ENCODE measurements around the gene SRGAP1.

Gene SRGAP1

GRCh38 chr12:63906876-63907275, 62.4 kb downstream of the SRGAP1 start:
- Histone ChIP-seq H3K4ac (ENCODE audit: low read length) (no peak overlapping the region), H4K91ac (ENCODE audit: low read depth, low read length, poor library complexity) (no peak overlapping the region), H3K27ac (replicated peaks; ENCODE audit: low read length) (no peak overlapping the region), H3K4me3 (ENCODE audit: low read length in 2 of 2) (no peak overlapping the region), H3K4me1 (ENCODE audit: control insufficient read depth in 2 of 2, insufficient read depth in 1 of 2, low read depth in 1 of 2, low read length in 2 of 2) (peaks cover 0 to 2% of the 10 kb centered on the region in 2 donors), H3K18ac (ENCODE audit: low read length) (no peak overlapping the region), H3K14ac (ENCODE audit: low read length) (no peak overlapping the region), H3K36me3 (replicated peaks in 1 of 2; ENCODE audit: control insufficient read depth in 2 of 2, insufficient read depth in 2 of 2, low read length in 2 of 2) (no peaks in the 10 kb centered on the region), H3K9ac (ENCODE audit: low read depth, low read length, poor library complexity) (no peak overlapping the region), H2BK12ac (ENCODE audit: low read length) (no peak overlapping the region), H3K27me3 (ENCODE audit: control insufficient read depth in 3 of 3, insufficient read depth in 3 of 3, low read depth in 1 of 3, low read length in 3 of 3) (no peaks in the 10 kb centered on the region), H4K8ac (ENCODE audit: low read depth, low read length) (no peak overlapping the region), H2AFZ (ENCODE audit: low read length) (no peak overlapping the region), H2AK5ac (ENCODE audit: low read depth, low read length) (no peak overlapping the region), H3K79me1 (ENCODE audit: low read depth, low read length) (no peaks in the 10 kb centered on the region), H2BK120ac (ENCODE audit: low read depth, low read length) (no peak overlapping the region), H3K9me3 (replicated peaks in 1 of 2; ENCODE audit: control insufficient read depth in 2 of 2, insufficient read depth in 1 of 2, low read depth in 1 of 2, low read length in 2 of 2) (peaks cover 2 to 7% of the 10 kb centered on the region in 2 donors), H2BK5ac (ENCODE audit: low read length) (no peak overlapping the region), H3K4me2 (ENCODE audit: insufficient read depth, low read length, poor library complexity, severe bottlenecking) (no peak overlapping the region), H2BK15ac (ENCODE audit: low read length) (no peak overlapping the region), H3K23ac (ENCODE audit: low read depth, low read length, poor library complexity) (no peak overlapping the region)
- WGBS, 2 donors (ENCODE audit: extremely low coverage in 2 of 2, insufficient read length in 2 of 2, insufficient replicate concordance in 1 of 2) = no CpG with 5 or more reads among the region's 1 CpG
- no peak for DNase-seq (ENCODE audit: low spot score)

- Histone ChIP-seq H3K9ac (ENCODE audit: low read depth, low read length, poor library complexity) (no peak overlapping the region), H3K23ac (ENCODE audit: low read depth, low read length, poor library complexity) (no peak overlapping the region), H3K79me1 (ENCODE audit: low read depth, low read length) (no peaks in the 10 kb centered on the region), H3K36me3 (replicated peaks in 1 of 2; ENCODE audit: control insufficient read depth in 2 of 2, insufficient read depth in 2 of 2, low read length in 2 of 2) (no peaks in the 10 kb centered on the region), H4K91ac (ENCODE audit: low read depth, low read length, poor library complexity) (no peak overlapping the region), H3K4me2 (ENCODE audit: insufficient read depth, low read length, poor library complexity, severe bottlenecking) (no peak overlapping the region), H3K18ac (ENCODE audit: low read length) (no peak overlapping the region), H2BK15ac (ENCODE audit: low read length) (no peak overlapping the region), H2BK5ac (ENCODE audit: low read length) (no peak overlapping the region), H3K27me3 (ENCODE audit: control insufficient read depth in 3 of 3, insufficient read depth in 3 of 3, low read depth in 1 of 3, low read length in 3 of 3) (no peaks in the 10 kb centered on the region), H2BK12ac (ENCODE audit: low read length) (no peak overlapping the region), H4K8ac (ENCODE audit: low read depth, low read length) (no peak overlapping the region), H3K9me3 (replicated peaks in 1 of 2; ENCODE audit: control insufficient read depth in 2 of 2, insufficient read depth in 1 of 2, low read depth in 1 of 2, low read length in 2 of 2) (peaks cover 2 to 7% of the 10 kb centered on the region in 2 donors), H3K14ac (ENCODE audit: low read length) (no peak overlapping the region), H2BK120ac (ENCODE audit: low read depth, low read length) (no peak overlapping the region), H2AK5ac (ENCODE audit: low read depth, low read length) (no peak overlapping the region), H3K4me3 (ENCODE audit: low read length in 2 of 2) (no peak overlapping the region), H3K4ac (ENCODE audit: low read length) (no peak overlapping the region), H3K27ac (replicated peaks; ENCODE audit: low read length) (no peak overlapping the region), H2AFZ (ENCODE audit: low read length) (no peak overlapping the region), H3K4me1 (ENCODE audit: control insufficient read depth in 2 of 2, insufficient read depth in 1 of 2, low read depth in 1 of 2, low read length in 2 of 2) (peaks cover 0 to 2% of the 10 kb centered on the region in 2 donors)
- DNase-seq (ENCODE audit: low spot score) = no peak
- WGBS, 2 donors (ENCODE audit: extremely low coverage in 2 of 2, insufficient read length in 2 of 2, insufficient replicate concordance in 1 of 2) = no CpG with 5 or more reads among the region's 2 CpGs
These were observed 63.1 kb downstream of the SRGAP1 start for GRCh38 chr12:63907561-63907960.

- H3K4ac ChIP-seq (ENCODE audit: low read length) = no peak overlapping the region
- H3K4me1 ChIP-seq (ENCODE audit: control insufficient read depth in 2 of 2, insufficient read depth in 1 of 2, low read depth in 1 of 2, low read length in 2 of 2) = peaks cover 0 to 12% of the 10 kb centered on the region in 2 donors
- peaks cover 2 to 7% of the 10 kb centered on the region in 2 donors for H3K9me3 ChIP-seq (replicated peaks in 1 of 2; ENCODE audit: control insufficient read depth in 2 of 2, insufficient read depth in 1 of 2, low read depth in 1 of 2, low read length in 2 of 2)
- no peak overlapping the region for H2BK12ac ChIP-seq (ENCODE audit: low read length)
- no peak overlapping the region for H3K14ac ChIP-seq (ENCODE audit: low read length)
- H2BK15ac ChIP-seq (ENCODE audit: low read length) = no peak overlapping the region
- H3K4me2 ChIP-seq (ENCODE audit: insufficient read depth, low read length, poor library complexity, severe bottlenecking) = no peak overlapping the region
- H3K4me3 ChIP-seq (ENCODE audit: low read length in 2 of 2) = no peak overlapping the region
- H3K18ac ChIP-seq (ENCODE audit: low read length) = no peak overlapping the region
- H3K23ac ChIP-seq (ENCODE audit: low read depth, low read length, poor library complexity) = no peak overlapping the region
- no peak overlapping the region for H3K27ac ChIP-seq (replicated peaks; ENCODE audit: low read length)
- DNase-seq (ENCODE audit: low spot score) = no peak
- WGBS, 2 donors (ENCODE audit: extremely low coverage in 2 of 2, insufficient read length in 2 of 2, insufficient replicate concordance in 1 of 2) = no CpG with 5 or more reads among the region's 1 CpG
- H3K79me1 ChIP-seq (ENCODE audit: low read depth, low read length) = no peaks in the 10 kb centered on the region
- H2BK120ac ChIP-seq (ENCODE audit: low read depth, low read length) = no peak overlapping the region
- H3K36me3 ChIP-seq (replicated peaks in 1 of 2; ENCODE audit: control insufficient read depth in 2 of 2, insufficient read depth in 2 of 2, low read length in 2 of 2) = no peaks in the 10 kb centered on the region
- no peak overlapping the region for H4K8ac ChIP-seq (ENCODE audit: low read depth, low read length)
- H2BK5ac ChIP-seq (ENCODE audit: low read length) = no peak overlapping the region
- H3K9ac ChIP-seq (ENCODE audit: low read depth, low read length, poor library complexity) = no peak overlapping the region
- no peak overlapping the region for H2AFZ ChIP-seq (ENCODE audit: low read length)
- H3K27me3 ChIP-seq (ENCODE audit: control insufficient read depth in 3 of 3, insufficient read depth in 3 of 3, low read depth in 1 of 3, low read length in 3 of 3) = no peaks in the 10 kb centered on the region
- H4K91ac ChIP-seq (ENCODE audit: low read depth, low read length, poor library complexity) = no peak overlapping the region
- no peak overlapping the region for H2AK5ac ChIP-seq (ENCODE audit: low read depth, low read length)
These were observed 65.2 kb downstream of the SRGAP1 start for GRCh38 chr12:63909746-63910145.

GRCh38 chr12:63911341-63911740, 66.8 kb downstream of the SRGAP1 start:
- no CpG with 5 or more reads among the region's 4 CpGs for WGBS, 2 donors (ENCODE audit: extremely low coverage in 2 of 2, insufficient read length in 2 of 2, insufficient replicate concordance in 1 of 2)
- DNase-seq (ENCODE audit: low spot score) = no peak
- Histone ChIP-seq H3K27ac (replicated peaks; ENCODE audit: low read length) (no peak overlapping the region), H2BK120ac (ENCODE audit: low read depth, low read length) (no peak overlapping the region), H2BK12ac (ENCODE audit: low read length) (no peak overlapping the region), H3K4me3 (ENCODE audit: low read length in 2 of 2) (no peak overlapping the region), H3K23ac (ENCODE audit: low read depth, low read length, poor library complexity) (no peak overlapping the region), H2AFZ (ENCODE audit: low read length) (no peak overlapping the region), H2BK15ac (ENCODE audit: low read length) (no peak overlapping the region), H3K36me3 (replicated peaks in 1 of 2; ENCODE audit: control insufficient read depth in 2 of 2, insufficient read depth in 2 of 2, low read length in 2 of 2) (no peaks in the 10 kb centered on the region), H3K4ac (ENCODE audit: low read length) (no peak overlapping the region), H3K4me2 (ENCODE audit: insufficient read depth, low read length, poor library complexity, severe bottlenecking) (no peak overlapping the region), H3K9ac (ENCODE audit: low read depth, low read length, poor library complexity) (no peak overlapping the region), H3K27me3 (ENCODE audit: control insufficient read depth in 3 of 3, insufficient read depth in 3 of 3, low read depth in 1 of 3, low read length in 3 of 3) (no peaks in the 10 kb centered on the region), H3K14ac (ENCODE audit: low read length) (no peak overlapping the region), H3K79me1 (ENCODE audit: low read depth, low read length) (no peaks in the 10 kb centered on the region), H3K18ac (ENCODE audit: low read length) (no peak overlapping the region), H2AK5ac (ENCODE audit: low read depth, low read length) (no peak overlapping the region), H4K91ac (ENCODE audit: low read depth, low read length, poor library complexity) (no peak overlapping the region), H3K9me3 (replicated peaks in 1 of 2; ENCODE audit: control insufficient read depth in 2 of 2, insufficient read depth in 1 of 2, low read depth in 1 of 2, low read length in 2 of 2) (peaks cover 2 to 7% of the 10 kb centered on the region in 2 donors), H3K4me1 (ENCODE audit: control insufficient read depth in 2 of 2, insufficient read depth in 1 of 2, low read depth in 1 of 2, low read length in 2 of 2) (peaks cover 0 to 20% of the 10 kb centered on the region in 2 donors), H4K8ac (ENCODE audit: low read depth, low read length) (no peak overlapping the region), H2BK5ac (ENCODE audit: low read length) (no peak overlapping the region)

All from neuronal stem cell (in vitro differentiated cells).